ENCODE measurements around the gene SHQ1.

SHQ1 gene

GRCh38 chr3:72847282-72847681, 963 bp downstream of the SHQ1 start:
- no peak for DNase-seq

GRCh38 chr3:72846166-72846565, 2.1 kb downstream of the SHQ1 start:
- no peak for DNase-seq

DNA sequence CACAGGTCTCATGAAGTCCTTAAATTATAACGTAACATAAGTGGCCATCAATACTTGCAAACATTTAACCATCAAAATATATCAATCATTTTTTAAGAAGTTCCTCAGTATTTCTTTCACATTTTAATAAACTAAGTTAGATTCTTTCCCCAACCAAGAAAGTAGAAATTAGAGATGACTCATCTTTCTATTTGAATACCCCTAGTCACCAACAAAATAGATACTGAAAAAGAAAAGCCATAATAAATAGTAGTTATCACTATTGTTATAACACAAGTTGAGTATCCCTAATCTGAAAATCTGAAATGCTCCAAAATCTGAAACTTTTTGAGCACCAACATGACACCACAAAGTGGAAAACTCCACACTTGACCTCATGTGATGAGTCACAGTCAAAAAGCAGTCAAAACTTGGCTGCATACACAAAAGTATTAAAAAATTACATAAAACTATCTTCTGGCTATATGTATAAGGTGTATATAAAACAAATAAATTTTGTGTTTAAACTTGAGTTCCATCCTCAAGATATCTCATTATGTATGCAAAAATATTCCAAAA, 3.7 kb downstream of the SHQ1 start:
- no peak for DNase-seq

- no peak for DNase-seq
Measured at GRCh38 chr3:72839057-72839456, 9.2 kb downstream of the SHQ1 start.

DNA sequence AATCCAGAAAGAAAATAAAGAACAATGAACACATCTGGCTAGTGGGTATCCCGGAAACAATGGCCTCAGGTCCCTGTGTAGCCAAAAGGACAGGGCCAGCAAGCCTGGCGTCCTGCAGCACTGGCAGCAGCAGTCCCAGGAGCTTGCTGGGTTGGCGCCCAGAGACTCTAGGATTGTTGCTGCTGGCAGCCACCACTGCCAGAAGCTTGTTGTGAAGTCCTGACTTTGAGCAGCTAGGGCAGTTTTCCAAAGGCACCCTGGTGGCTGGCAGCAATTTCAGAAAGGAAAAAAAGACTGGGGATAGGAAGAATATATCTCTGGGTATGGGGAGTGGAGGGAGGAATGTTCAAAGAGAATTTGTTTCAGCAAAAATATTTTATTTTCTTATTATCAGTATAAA, 11.3 kb downstream of the SHQ1 start:
- no peak for DNase-seq

GRCh38 chr3:72836416-72836815, 11.8 kb downstream of the SHQ1 start:
- no peak for DNase-seq

GRCh38 chr3:72830452-72831223, 17.6 kb downstream of the SHQ1 start:
- no peak for DNase-seq

- no peak for DNase-seq
Measured at GRCh38 chr3:72829701-72830100, 18.5 kb downstream of the SHQ1 start.

GRCh38 chr3:72821161-72821781, 27.0 kb downstream of the SHQ1 start:
- DNase-seq: no peak

DNA sequence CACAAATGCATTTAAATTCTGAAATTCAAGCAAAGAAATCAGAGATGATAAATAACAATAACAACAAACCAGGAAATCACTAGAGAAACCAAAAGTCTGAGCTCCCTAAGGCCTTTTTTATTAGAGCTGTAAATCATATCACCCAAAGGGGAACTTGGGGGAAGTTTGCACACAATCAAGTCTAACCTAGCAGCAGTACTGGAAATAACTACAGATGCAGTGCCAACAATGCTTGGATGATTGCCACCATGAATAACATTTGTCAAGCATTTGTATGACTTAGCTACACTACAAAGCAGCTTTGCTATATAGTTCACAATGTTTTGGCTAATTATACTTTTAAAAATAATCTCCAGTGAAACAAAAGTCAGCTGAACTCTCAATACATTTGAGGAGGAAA, 27.8 kb downstream of the SHQ1 start:
- DNase-seq: no peak

DNA sequence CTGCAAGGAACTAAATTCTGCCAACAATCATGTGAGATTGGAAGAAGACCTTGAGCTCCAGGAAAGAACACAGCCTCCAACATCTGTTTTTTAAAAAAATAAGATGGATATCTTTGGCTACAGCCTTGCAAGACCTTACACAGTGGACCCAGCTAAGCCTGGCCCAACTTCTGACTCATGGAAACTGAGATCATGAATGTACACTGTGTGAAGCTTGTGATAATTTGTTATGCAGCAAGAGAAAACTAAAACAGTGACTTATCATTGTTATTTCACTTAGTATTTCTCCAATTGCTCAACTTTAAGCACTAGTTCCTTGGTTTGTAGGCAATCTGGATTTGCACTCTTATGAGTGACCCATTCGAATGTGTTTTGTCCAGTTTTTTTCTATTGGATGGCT, 29.3 kb downstream of the SHQ1 start:
- no peak for DNase-seq

DNA sequence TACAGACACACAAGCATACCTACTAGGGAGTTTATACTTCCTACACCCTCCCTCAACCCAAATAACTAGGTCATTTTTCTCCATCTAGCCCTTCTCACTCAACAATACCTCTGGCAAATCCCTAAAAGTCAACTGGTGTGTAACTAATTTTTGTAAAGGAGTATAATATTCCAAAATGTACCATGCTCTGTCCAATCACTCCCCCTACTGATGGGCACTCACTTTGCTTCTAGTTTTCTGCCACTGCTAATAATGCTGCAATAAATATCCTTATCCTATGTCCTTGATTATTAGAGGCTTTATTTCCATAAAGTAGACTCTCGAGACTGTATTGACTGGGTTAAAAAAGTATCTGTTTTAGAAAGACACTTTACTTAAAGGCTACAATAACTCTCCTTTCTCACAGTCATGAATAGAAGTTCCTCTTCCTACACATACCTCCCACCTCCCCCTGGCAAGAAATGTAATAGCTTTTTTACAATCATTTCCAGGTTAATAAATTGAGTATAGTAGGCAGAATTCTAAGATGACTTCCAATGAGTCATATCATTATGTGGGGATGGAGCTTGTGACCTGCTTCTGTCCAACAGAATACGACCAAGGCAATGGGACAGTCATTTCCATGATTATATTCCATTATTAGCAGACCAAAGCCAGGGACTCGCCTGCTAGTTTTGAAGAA, 30.0 kb downstream of the SHQ1 start:
- no peak for DNase-seq

DNA sequence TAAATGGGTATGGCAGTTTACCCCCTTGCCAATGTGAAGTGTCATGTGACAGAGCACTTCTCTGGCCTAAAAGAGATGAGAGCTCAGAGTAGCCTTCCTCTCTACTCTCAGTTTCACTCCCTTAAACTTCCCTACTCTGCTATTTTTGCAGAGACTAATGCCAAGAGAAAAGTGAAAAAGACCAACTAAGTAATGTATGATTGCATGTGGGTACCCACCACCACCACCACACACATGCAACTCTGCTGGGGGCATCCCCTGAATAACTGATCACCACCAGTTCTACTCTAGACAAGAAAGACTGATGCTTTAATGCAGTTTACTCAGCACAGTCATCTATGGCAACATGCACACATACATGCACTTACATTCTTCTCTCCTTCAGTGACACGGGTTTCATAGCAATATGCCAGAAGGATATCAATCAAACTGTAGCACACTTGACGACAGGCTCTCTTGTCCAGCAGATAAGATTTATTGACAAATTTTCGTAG, 31.3 kb downstream of the SHQ1 start:
- DNase-seq: no peak

GRCh38 chr3:72814308-72814707, 33.9 kb downstream of the SHQ1 start:
- DNase-seq: no peak

DNA sequence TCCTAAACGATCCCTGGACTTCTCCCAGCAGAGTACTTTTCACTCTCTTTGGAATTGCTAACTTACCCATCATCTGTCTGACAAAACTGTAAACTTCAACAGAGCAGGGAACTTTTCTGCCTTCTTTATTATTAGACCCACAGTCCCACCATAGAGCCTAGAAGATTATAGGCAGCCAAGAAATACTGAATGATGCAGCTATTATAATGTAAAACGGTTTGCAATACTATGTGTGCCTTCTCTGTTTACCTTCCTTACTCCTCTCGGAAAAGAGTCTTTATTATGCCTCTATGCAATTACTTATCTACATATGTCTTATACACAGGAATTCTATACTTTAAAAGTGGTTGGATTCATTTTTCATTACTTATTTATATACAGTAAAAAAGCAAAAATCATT, 36.0 kb downstream of the SHQ1 start:
- DNase-seq: no peak

- DNase-seq: no peak
Measured at GRCh38 chr3:72811571-72811970, 36.7 kb downstream of the SHQ1 start.

DNA sequence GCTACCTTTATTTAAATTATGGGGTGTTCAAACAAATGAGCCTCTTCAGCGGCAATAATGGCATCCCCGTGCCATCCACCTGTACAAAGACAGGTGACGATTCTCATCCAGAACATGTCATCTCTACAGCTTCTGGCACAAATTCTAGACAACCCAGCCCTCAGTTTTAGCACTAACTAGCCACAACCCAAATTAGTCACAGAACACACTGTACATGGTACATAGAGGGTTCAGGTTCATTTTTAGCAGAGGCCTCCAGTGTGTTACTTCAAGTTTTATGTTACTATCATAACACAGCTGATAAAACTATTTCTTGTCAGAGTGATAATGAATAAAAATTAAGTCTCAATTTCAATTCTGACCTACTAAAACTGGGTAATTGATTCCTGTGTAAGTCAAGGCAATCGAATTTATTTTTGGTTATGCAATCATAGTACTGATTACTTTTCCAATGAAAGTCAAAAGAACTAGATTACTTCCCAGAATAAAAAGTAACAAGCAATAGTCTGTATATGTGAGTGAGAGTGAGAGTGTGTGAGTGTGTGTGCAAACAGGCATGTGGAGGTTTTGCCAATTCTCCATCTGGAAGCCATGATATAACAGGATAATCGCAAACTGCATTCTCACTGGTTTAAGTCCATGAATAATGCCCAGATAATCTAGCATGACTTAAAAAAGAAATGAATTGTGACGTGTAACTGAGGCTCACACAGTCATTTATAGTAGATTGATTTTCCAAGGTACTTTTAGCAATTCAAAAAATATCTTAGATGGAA, 37.4 kb downstream of the SHQ1 start:
- no peak for DNase-seq

- no peak for DNase-seq
Measured at GRCh38 chr3:72810063-72810462, 38.2 kb downstream of the SHQ1 start.

DNA sequence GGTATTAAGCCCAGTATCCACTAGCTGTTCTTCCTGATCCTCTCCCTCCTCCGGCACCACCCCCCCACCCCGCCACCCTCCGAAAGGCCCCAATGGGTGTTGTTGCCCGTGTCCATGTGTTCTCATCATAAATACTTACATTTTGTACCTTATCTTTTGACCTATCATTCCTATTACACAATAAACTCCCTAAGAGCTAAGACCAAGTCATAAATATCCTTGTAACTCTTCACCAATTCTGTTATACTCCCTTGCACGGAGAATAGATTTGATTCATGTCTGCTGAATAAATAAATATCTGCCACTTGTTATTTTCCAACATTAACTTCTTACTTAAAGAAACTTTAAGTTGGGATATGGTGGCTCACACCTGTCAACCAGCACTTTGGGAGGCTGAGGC, 43.9 kb downstream of the SHQ1 start:
- DNase-seq: no peak

DNA sequence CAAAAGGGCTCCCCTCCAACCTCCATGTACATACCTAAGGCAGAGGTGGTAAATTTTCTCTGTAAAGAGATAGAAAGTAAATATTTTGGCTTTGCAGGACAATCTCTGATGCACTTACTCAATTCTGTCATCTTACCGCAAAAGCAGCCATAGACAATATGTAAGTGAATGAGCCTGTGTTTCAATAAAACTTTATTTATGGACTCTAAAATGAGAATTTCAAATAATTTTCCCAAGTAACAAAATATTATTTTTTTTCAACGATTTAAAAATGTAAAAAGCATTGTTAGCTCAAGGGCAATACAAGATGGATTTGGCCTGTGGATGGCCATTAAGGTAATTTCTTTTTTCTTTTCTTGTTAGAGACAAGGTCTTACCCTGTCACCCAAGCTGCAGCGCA, 44.7 kb downstream of the SHQ1 start:
- DNase-seq: no peak

- no peak for DNase-seq
Measured at GRCh38 chr3:72802001-72802400, 46.2 kb downstream of the SHQ1 start.

DNA sequence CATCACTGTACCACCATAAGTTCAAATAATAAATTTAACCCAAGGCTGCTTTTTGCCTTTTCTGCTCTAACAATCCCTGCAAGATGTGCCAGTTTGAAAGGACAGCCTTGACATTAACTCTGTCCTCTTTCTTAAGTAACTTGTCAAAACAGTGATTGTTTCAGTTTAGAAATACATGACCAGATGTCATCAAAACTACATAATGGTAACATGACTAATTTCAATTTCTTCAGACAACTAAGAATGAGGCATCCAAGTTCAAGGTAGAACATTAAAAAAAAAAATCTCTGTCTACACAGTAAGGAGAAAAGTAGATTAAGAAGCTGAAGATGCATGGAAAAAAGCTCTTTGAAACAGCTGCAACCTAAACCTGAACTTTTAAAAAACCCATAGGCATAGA, 47.4 kb downstream of the SHQ1 start:
- no peak for DNase-seq
